H9 (cell line): ENCODE measurements around the gene PDLIM3. TPM values are rescaled to one million over a fixed set of nuclear protein-coding genes. Genes with fewer than 3 reads are reported as not detected.

Experiments used
- DNase-seq: peaks from one replicate; pipeline ENCODE4 v3.0.0-alpha.2; 2017
- H2AFZ ChIP-seq: one replicate; pipeline ENCODE4 v1.6.1; 2013; ENCODE audit warnings: mild to moderate bottlenecking, low read length, control low read depth, moderate library complexity
- H2AK5ac ChIP-seq: 2 replicates; pipeline ENCODE4 v1.6.1; 2013; ENCODE audit warnings: low read length, control low read depth, mixed read lengths; ENCODE audit not compliant: insufficient read length
- H2BK120ac ChIP-seq: one replicate; pipeline ENCODE4 v1.6.1; 2013; ENCODE audit warnings: low read depth, mild to moderate bottlenecking, low read length, control low read depth, inconsistent platforms; ENCODE audit not compliant: poor library complexity, severe bottlenecking
- H2BK12ac ChIP-seq: 2 replicates; pipeline ENCODE4 v1.6.1; 2013; ENCODE audit warnings: low read length, control low read depth, mixed read lengths, low read depth; ENCODE audit not compliant: insufficient read length
- H2BK15ac ChIP-seq: 2 replicates; pipeline ENCODE4 v1.6.1; 2013; ENCODE audit warnings: low read depth, low read length, control low read depth
- H2BK20ac ChIP-seq: one replicate; pipeline ENCODE4 v1.6.1; 2013; ENCODE audit warnings: low read depth, mild to moderate bottlenecking, low read length, control low read depth, inconsistent platforms; ENCODE audit not compliant: poor library complexity, severe bottlenecking
- H2BK5ac ChIP-seq: 2 replicates; pipeline ENCODE4 v1.6.1; 2013; ENCODE audit warnings: low read length, control low read depth, mixed read lengths; ENCODE audit not compliant: insufficient read length
- H3K14ac ChIP-seq: 2 replicates; pipeline ENCODE4 v1.6.1; 2013; ENCODE audit warnings: low read length, control low read depth; ENCODE audit not compliant: insufficient read depth
- H3K18ac ChIP-seq: 2 replicates; pipeline ENCODE4 v1.6.1; 2013; ENCODE audit warnings: low read depth, mild to moderate bottlenecking, mixed read lengths, low read length, control low read depth; ENCODE audit not compliant: insufficient read length
- H3K23ac ChIP-seq: 2 replicates; pipeline ENCODE4 v1.6.1; 2013; ENCODE audit warnings: low read length, control low read depth, mixed read lengths, low read depth; ENCODE audit not compliant: insufficient read length
- H3K23me2 ChIP-seq: 2 replicates; pipeline ENCODE4 v1.6.1; 2013; ENCODE audit warnings: low read depth, mild to moderate bottlenecking, mixed read lengths, low read length, control low read depth; ENCODE audit not compliant: insufficient read length, poor library complexity, severe bottlenecking
- H3K27ac ChIP-seq: 2 replicates; pipeline ENCODE4 v1.5.1; 2013; ENCODE audit warnings: low read length, control low read depth, mixed read lengths, low read depth; ENCODE audit not compliant: insufficient read length
- H3K27me3 ChIP-seq: 2 replicates; pipeline ENCODE4 v1.6.1; 2013; ENCODE audit warnings: low read length, control low read depth, inconsistent platforms; ENCODE audit not compliant: insufficient read depth
- H3K4ac ChIP-seq: 2 replicates; pipeline ENCODE4 v1.6.1; 2013; ENCODE audit warnings: low read depth, mild to moderate bottlenecking, control low read depth, inconsistent platforms, low read length, moderate library complexity
- H3K4me1 ChIP-seq: 2 replicates; pipeline ENCODE4 v1.6.1; 2013; ENCODE audit warnings: low read length, control low read depth, inconsistent platforms; ENCODE audit not compliant: insufficient read depth
- H3K4me2 ChIP-seq: 2 replicates; pipeline ENCODE4 v1.6.1; 2013; ENCODE audit warnings: low read length, control low read depth, mixed read lengths; ENCODE audit not compliant: insufficient read length, insufficient read depth
- H3K56ac ChIP-seq: 2 replicates; pipeline ENCODE4 v1.6.1; 2013; ENCODE audit warnings: low read depth, mild to moderate bottlenecking, mixed read lengths, low read length, control low read depth; ENCODE audit not compliant: insufficient read length
- H3K79me1 ChIP-seq: 2 replicates; pipeline ENCODE4 v1.6.1; 2013; ENCODE audit warnings: low read depth, mild to moderate bottlenecking, moderate library complexity, low read length, control low read depth, inconsistent platforms; ENCODE audit not compliant: insufficient read depth, poor library complexity, severe bottlenecking
- H3K79me2 ChIP-seq: 2 replicates; pipeline ENCODE4 v1.6.1; 2013; ENCODE audit warnings: low read length, control low read depth, inconsistent platforms; ENCODE audit not compliant: insufficient read depth
- H3K9ac ChIP-seq: 2 replicates; pipeline ENCODE4 v1.6.1; 2013; ENCODE audit warnings: low read length, control low read depth, mixed read lengths; ENCODE audit not compliant: insufficient read length; ENCODE audit errors: extremely low read depth
- H3K9me3 ChIP-seq: one replicate; pipeline ENCODE4 v1.6.1; 2013; ENCODE audit warnings: low read depth, low read length, inconsistent platforms; ENCODE audit not compliant: control insufficient read depth
- H3T11ph ChIP-seq: one replicate; pipeline ENCODE4 v1.6.1; 2013; ENCODE audit warnings: mild to moderate bottlenecking, low read length, control low read depth, inconsistent platforms
- H4K20me1 ChIP-seq: one replicate; pipeline ENCODE4 v1.6.1; 2013; ENCODE audit not compliant: control insufficient read depth, insufficient read length, insufficient read depth
- H4K5ac ChIP-seq: 2 replicates; pipeline ENCODE4 v1.6.1; 2013; ENCODE audit warnings: low read depth, mild to moderate bottlenecking, mixed read lengths, low read length, control low read depth; ENCODE audit not compliant: insufficient read length
- H4K8ac ChIP-seq: replicated peaks from 2 replicates; pipeline ENCODE4 v1.6.1; 2013; ENCODE audit warnings: low read length, control low read depth, mixed read lengths, low read depth; ENCODE audit not compliant: insufficient read length
- H4K91ac ChIP-seq: 2 replicates; pipeline ENCODE4 v1.6.1; 2013; ENCODE audit warnings: low read depth, mild to moderate bottlenecking, moderate library complexity, mixed read lengths, low read length, control low read depth; ENCODE audit not compliant: insufficient read length
- H3K27ac Mint-ChIP-seq, 3 experiments: 2 replicates in 2 of 3; 3 replicates in 1 of 3; pipeline ENCODE4 v1.8.0; 2020 to 2021; ENCODE audit warnings: mixed read lengths in 3 of 3, mild to moderate bottlenecking in 1 of 3, moderate library complexity in 1 of 3
- H3K27me3 Mint-ChIP-seq: 2 replicates; pipeline ENCODE4 v1.8.0; 2021; ENCODE audit warnings: low read depth, mild to moderate bottlenecking, moderate library complexity, mixed read lengths
- H3K36me3 Mint-ChIP-seq, 3 experiments: 2 replicates in 2 of 3; 3 replicates in 1 of 3; pipeline ENCODE4 v1.8.0; 2020 to 2021; ENCODE audit warnings: low read depth in 3 of 3, mixed read lengths in 3 of 3; ENCODE audit not compliant: insufficient read depth in 1 of 3
- H3K4me1 Mint-ChIP-seq, 2 experiments: 2 replicates each; pipeline ENCODE4 v1.8.0; 2020; ENCODE audit warnings: mixed read lengths in 2 of 2
- H3K4me3 Mint-ChIP-seq, 2 experiments: 2 replicates in 1 of 2; 3 replicates in 1 of 2; pipeline ENCODE4 v1.8.0; 2020 to 2021; ENCODE audit warnings: mild to moderate bottlenecking in 2 of 2, mixed read lengths in 2 of 2, moderate library complexity in 1 of 2
- H3K9me3 Mint-ChIP-seq, 2 experiments: 2 replicates in 1 of 2; 3 replicates in 1 of 2; pipeline ENCODE4 v1.8.0; 2020; ENCODE audit warnings: mild to moderate bottlenecking in 2 of 2, mixed read lengths in 2 of 2, moderate library complexity in 1 of 2
- CTCF ChIP-seq: fragments of 200-600 bp; sonication (generic); conservative IDR thresholded peaks from 3 replicates; pipeline ENCODE4 v1.8.0; 2021; ENCODE audit warnings: antibody characterized with exemption, mild to moderate bottlenecking
- total RNA-seq: library from RNA; stranded (reverse); gene quantifications from 2 replicates; pipeline ENCODE4 v1.2.1, GENCODE V29; 2021

The PDLIM3 gene
- total RNA-seq, 1 experiment from 2014 or later: 12.0 TPM

DNA sequence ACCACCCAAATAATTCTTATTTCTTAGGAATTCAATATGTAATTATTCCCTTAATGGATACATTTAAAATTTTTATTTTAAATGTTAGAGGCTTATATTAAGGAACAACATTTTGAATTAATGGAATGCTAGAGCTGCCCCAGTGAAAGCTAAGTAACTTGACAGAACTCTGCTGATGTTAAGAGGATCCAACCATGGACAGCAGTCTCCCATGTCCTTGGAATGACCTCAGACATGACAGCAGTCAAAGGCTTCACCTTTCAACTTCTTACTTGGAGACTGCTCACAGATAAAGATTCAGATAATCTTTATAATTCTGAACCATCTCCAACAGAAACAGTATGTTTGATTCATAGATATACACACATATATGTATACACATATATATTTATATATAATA is 17.2 kb downstream of the PDLIM3 start:
- Histone ChIP-seq H3K9ac (no peak overlapping the region), H4K8ac (no peak overlapping the region), H3K27me3 (no peaks in the 10 kb centered on the region), H2BK20ac (no peak overlapping the region), H3T11ph (no peak overlapping the region), H3K4ac (no peak overlapping the region), H3K9me3 (no peaks in the 10 kb centered on the region), H3K56ac (no peak overlapping the region), H3K27ac (no peak overlapping the region), H2AFZ (no peak overlapping the region), H2BK12ac (no peak overlapping the region), H3K79me2 (no peaks in the 10 kb centered on the region), H3K23ac (no peak overlapping the region), H2AK5ac (no peak overlapping the region), H3K4me2 (no peak overlapping the region), H4K5ac (no peak overlapping the region), H4K91ac (no peak overlapping the region), H3K4me1 (no peaks in the 10 kb centered on the region), H2BK5ac (no peak overlapping the region), H4K20me1 (no peaks in the 10 kb centered on the region), H3K23me2 (no peaks in the 10 kb centered on the region), H3K14ac (no peak overlapping the region), H3K79me1 (no peaks in the 10 kb centered on the region), H2BK120ac (no peak overlapping the region), H2BK15ac (no peak overlapping the region), H3K18ac (no peak overlapping the region)
- Mint-ChIP-seq H3K27ac (no peak overlapping the region), H3K4me3 (no peak overlapping the region), H3K9me3 (no peaks in the 10 kb centered on the region), H3K36me3 (0 out of 7 replicates have a peak, but pooled peaks cover 0 to 5% (median 0%) of the 10 kb centered on the region in 3 experiments), H3K27me3 (no peaks in the 10 kb centered on the region), H3K4me1 (0 out of 4 replicates have a peak, but pooled peaks cover 0 to 2% of the 10 kb centered on the region in 2 experiments)
- TF ChIP-seq CTCF: no peak
- DNase-seq: no peak
